Esophagus squamous epithelium (tissue), 5 donors: ENCODE results near the gene CHTF8. TPM values are rescaled to one million over a fixed set of nuclear protein-coding genes. Genes with fewer than 3 reads are reported as not detected.
"Not testable (repeated sequence)": the region's sequence is repeated elsewhere in the genome, so short reads cannot be mapped to it uniquely, and the experiment has no call there.

ENCODE experiments used
- DNase-seq: peaks from one replicate; lab custom pipeline; 2025; lab: John Stamatoyannopoulos, UW
- H3K27ac ChIP-seq, 4 donors: fragments of 200-600 bp; sonication (generic); one replicate each; pipeline ENCODE4 v1.5.1; 2016 to 2019; ENCODE audit warnings: mild to moderate bottlenecking in 1 of 4
- H3K27me3 ChIP-seq, 4 donors: fragments of 200-600 bp; sonication (generic); 1 replicate in 3 of 4; 2 replicates in 1 of 4; pipeline versions ENCODE4 v1.5.1 to v1.6.0; 2017 to 2021; ENCODE audit warnings: antibody characterized with exemption in 1 of 4
- H3K36me3 ChIP-seq, 3 donors: fragments of 200-600 bp; sonication (generic); one replicate each; pipeline ENCODE4 v1.5.1; 2016 to 2019
- H3K4me1 ChIP-seq, 3 donors: fragments of 200-600 bp; sonication (generic); one replicate each; pipeline ENCODE4 v1.5.1; 2017 to 2019
- H3K4me3 ChIP-seq, 4 donors: fragments of 200-600 bp; sonication (generic); 1 replicate in 3 of 4; 2 replicates in 1 of 4; pipeline ENCODE4 v1.5.1; 2016 to 2019; ENCODE audit warnings: mild to moderate bottlenecking in 2 of 4, moderate library complexity in 1 of 4
- H3K9me3 ChIP-seq, 3 donors: fragments of 200-600 bp; sonication (generic); one replicate each; pipeline ENCODE4 v1.5.1; 2016 to 2019
- CTCF ChIP-seq, 6 experiments: fragments of 450-650 bp in 4 of 6; fragments of 200-600 bp in 2 of 6; sonication (generic) in 2 of 6; IDR thresholded peaks; one replicate each; pipeline ENCODE4 v1.5.1; 2016 to 2019; ENCODE audit warnings: antibody characterized with exemption in 6 of 6, mild to moderate bottlenecking in 4 of 6, moderate library complexity in 4 of 6
- POLR2A ChIP-seq, 4 donors: fragments of 450-650 bp; IDR thresholded peaks; one replicate each; pipeline ENCODE4 v1.6.1; 2017; ENCODE audit warnings: antibody characterized with exemption in 4 of 4, mild to moderate bottlenecking in 4 of 4, moderate library complexity in 3 of 4
- WGBS, 2 donors: methylation state at CpG; one replicate each; pipeline ENCODE4 v1.1.5; 2018; 5-methylcytosine and 5-hydroxymethylcytosine counted together
- intact Hi-C: fragments of 100-400 bp; cut with DNase I; formaldehyde crosslinking; loops from one replicate; pipeline ENCODE4 v1.15.0; 2022
- total RNA-seq, 4 donors: library from RNA; depleted of rRNA; stranded (reverse); fragments of >200 nt; gene quantifications; one replicate each; pipeline ENCODE4 v1.1.0, GENCODE V29; 2016
- donor health status: DM: yes; HTN: yes; CAD: no.

CHTF8 gene
- total RNA-seq, 4 donors from 2014 or later = 51.2 to 83.4 (median 63.4) TPM

- TF ChIP-seq POLR2A (IDR thresholded peaks at IDR 0.05) = no peak
- no peak for TF ChIP-seq CTCF (IDR thresholded peaks at IDR 0.05)
- no peaks in the 10 kb centered on the region for H3K4me1 ChIP-seq
- WGBS, 2 donors = 89 to 93% methylated on average over 5 of the region's 5 CpGs
- no peaks in the 10 kb centered on the region for H3K9me3 ChIP-seq
- H3K27ac ChIP-seq = no peak overlapping the region
- peaks cover 0 to 100% (median 35%) of the 10 kb centered on the region in 3 donors for H3K36me3 ChIP-seq
- intact Hi-C loops = no loop called here
- H3K4me3 ChIP-seq = no peak overlapping the region
- DNase-seq = no peak
- no peaks in the 10 kb centered on the region for H3K27me3 ChIP-seq
Measured at GRCh38 chr16:69141014-69141413, 8.6 kb upstream of the CHTF8 start.

- intact Hi-C loops, H3K4me3 ChIP-seq, H3K27me3 ChIP-seq, H3K27ac ChIP-seq, H3K9me3 ChIP-seq, DNase-seq: not testable (repeated sequence)
- WGBS, 2 donors = 90 to 99% methylated on average over 7 of the region's 7 CpGs
- H3K36me3 ChIP-seq = peaks cover 0 to 87% (median 27%) of the 10 kb centered on the region in 3 donors
- peaks cover 0 to 11% (median 0%) of the 10 kb centered on the region in 3 donors for H3K4me1 ChIP-seq
Measured at GRCh38 chr16:69139464-69139863, 7.1 kb upstream of the CHTF8 start.

- Histone ChIP-seq H3K27ac (no peak overlapping the region), H3K4me3 (no peak overlapping the region), H3K36me3 (peaks cover 0 to 78% (median 25%) of the 10 kb centered on the region in 3 donors), H3K9me3 (no peaks in the 10 kb centered on the region), H3K4me1 (peaks cover 5 to 20% (median 8%) of the 10 kb centered on the region in 3 donors), H3K27me3 (no peaks in the 10 kb centered on the region)
- DNase-seq = no peak
- intact Hi-C loops = no loop called here
- WGBS, 2 donors = 70 to 83% methylated on average over 2 of the region's 2 CpGs
- TF ChIP-seq POLR2A (IDR thresholded peaks at IDR 0.05) (no peak), CTCF (IDR thresholded peaks at IDR 0.05) (no peak)
Measured at GRCh38 chr16:69138608-69139007, 6.2 kb upstream of the CHTF8 start.

- DNase-seq = no peak
- peak overlapping the region; percentile 95 to 100 (median 96) for H3K4me3 ChIP-seq
- no peak for TF ChIP-seq POLR2A (IDR thresholded peaks at IDR 0.05)
- TF ChIP-seq CTCF (IDR thresholded peaks at IDR 0.05) = no peak
- peaks cover 0 to 34% (median 0%) of the 10 kb centered on the region in 3 donors for H3K36me3 ChIP-seq
- intact Hi-C loops = no loop called here
- H3K4me1 ChIP-seq = peaks cover 15 to 58% (median 20%) of the 10 kb centered on the region in 3 donors
- 7 to 22% methylated on average over 5 of the region's 5 CpGs for WGBS, 2 donors
- H3K27ac ChIP-seq = peak overlapping the region in 2 of 4 donors; percentile 98 to 99
- no peaks in the 10 kb centered on the region for H3K9me3 ChIP-seq
- H3K27me3 ChIP-seq = no peaks in the 10 kb centered on the region
Measured at GRCh38 chr16:69133373-69133954, 1.1 kb upstream of the CHTF8 start.

GRCh38 chr16:69131839-69132423 lies 457 bp downstream of the CHTF8 start:
- no peaks in the 10 kb centered on the region for H3K27me3 ChIP-seq
- H3K9me3 ChIP-seq = no peaks in the 10 kb centered on the region
- peaks cover 0 to 29% (median 0%) of the 10 kb centered on the region in 3 donors for H3K36me3 ChIP-seq
- TF ChIP-seq POLR2A (IDR thresholded peaks at IDR 0.05) = no peak
- no peak for TF ChIP-seq CTCF (IDR thresholded peaks at IDR 0.05)
- H3K4me3 ChIP-seq = peak overlapping the region; percentile 95 to 100 (median 96)
- intact Hi-C loops = no loop called here
- DNase-seq = no peak
- WGBS, 2 donors = 0 to 2% methylated on average over 29 to 30 of the region's 53 CpGs
- H3K27ac ChIP-seq = peak overlapping the region; percentile 93 to 99 (median 96)
- peaks cover 18 to 64% (median 20%) of the 10 kb centered on the region in 3 donors for H3K4me1 ChIP-seq
